NCI-H510A (cell line): ENCODE measurements around the gene SIX5.
"Not testable (repeated sequence)": the region's sequence is repeated elsewhere in the genome, so short reads cannot be mapped to it uniquely, and the experiment has no call there.

Experiments used
- DNase-seq: peaks from one replicate; lab custom pipeline; 2025; lab: John Stamatoyannopoulos, UW

Gene SIX5

GRCh38 chr19:45754323-45754722 is 14.7 kb downstream of the SIX5 start:
- DNase-seq = no peak

- DNase-seq = no peak
Observed at GRCh38 chr19:45753548-45753947, 15.5 kb downstream of the SIX5 start.

GRCh38 chr19:45752639-45753038 is 16.4 kb downstream of the SIX5 start:
- no peak for DNase-seq

GRCh38 chr19:45751483-45751882 is 17.6 kb downstream of the SIX5 start:
- DNase-seq = not testable (repeated sequence)

- DNase-seq = no peak
Observed at GRCh38 chr19:45747513-45747912, 21.5 kb downstream of the SIX5 start.

- no peak for DNase-seq
Observed at GRCh38 chr19:45746866-45747265, 22.2 kb downstream of the SIX5 start.

GRCh38 chr19:45745606-45746005 is 23.4 kb downstream of the SIX5 start:
- no peak for DNase-seq

- no peak for DNase-seq
Observed at GRCh38 chr19:45742969-45743368, 26.1 kb downstream of the SIX5 start.

- DNase-seq = no peak
Observed at GRCh38 chr19:45739498-45740439, 29.3 kb downstream of the SIX5 start.

- no peak for DNase-seq
Observed at GRCh38 chr19:45733160-45733810, 35.8 kb downstream of the SIX5 start, which contains the start of gene MEIOSIN. Gene MEIOSIN (plus strand): TSS chr19:45733439. CDS start chr19:45735377, 1,938 bp downstream.

GRCh38 chr19:45730368-45731288 is 38.4 kb downstream of the SIX5 start, which contains the start of gene FBXO46:
Gene FBXO46 (minus strand): TSS chr19:45730896. CDS start chr19:45713495, 17,401 bp downstream.
- DNase-seq = peak; percentile 99

GRCh38 chr19:45729800-45730290 is 39.2 kb downstream of the SIX5 start:
- DNase-seq = no peak

- DNase-seq = not testable (repeated sequence)
Observed at GRCh38 chr19:45728683-45729082, 40.4 kb downstream of the SIX5 start.

GRCh38 chr19:45720065-45720464 is 49.0 kb downstream of the SIX5 start:
- not testable (repeated sequence) for DNase-seq

GRCh38 chr19:45717983-45718650 is 50.9 kb downstream of the SIX5 start:
- DNase-seq = no peak

GRCh38 chr19:45717131-45717982 is 51.7 kb downstream of the SIX5 start:
- DNase-seq = peak; percentile 99

- no peak for DNase-seq
Observed at GRCh38 chr19:45716359-45717130, 52.5 kb downstream of the SIX5 start.

- DNase-seq = no peak
Observed at GRCh38 chr19:45715139-45715538, 53.9 kb downstream of the SIX5 start.
